Stimulated activated CD8-positive, alpha-beta memory T cell treated with anti-CD3 and anti-CD28 coated beads, Interleukin-4, amount 100 ng/mL, for 1 hour (primary cell): Measurements from ENCODE around the gene SPAG16.
"Not testable (repeated sequence)": the region's sequence is repeated elsewhere in the genome, so short reads cannot be mapped to it uniquely, and the experiment has no call there.

Source experiments
- DNase-seq, 2 donors: peaks; one replicate each; pipeline ENCODE4 v3.0.0-alpha.2; 2020; ENCODE audit warnings: low read depth in 2 of 2, low spot score in 1 of 2

The SPAG16 gene

DNA sequence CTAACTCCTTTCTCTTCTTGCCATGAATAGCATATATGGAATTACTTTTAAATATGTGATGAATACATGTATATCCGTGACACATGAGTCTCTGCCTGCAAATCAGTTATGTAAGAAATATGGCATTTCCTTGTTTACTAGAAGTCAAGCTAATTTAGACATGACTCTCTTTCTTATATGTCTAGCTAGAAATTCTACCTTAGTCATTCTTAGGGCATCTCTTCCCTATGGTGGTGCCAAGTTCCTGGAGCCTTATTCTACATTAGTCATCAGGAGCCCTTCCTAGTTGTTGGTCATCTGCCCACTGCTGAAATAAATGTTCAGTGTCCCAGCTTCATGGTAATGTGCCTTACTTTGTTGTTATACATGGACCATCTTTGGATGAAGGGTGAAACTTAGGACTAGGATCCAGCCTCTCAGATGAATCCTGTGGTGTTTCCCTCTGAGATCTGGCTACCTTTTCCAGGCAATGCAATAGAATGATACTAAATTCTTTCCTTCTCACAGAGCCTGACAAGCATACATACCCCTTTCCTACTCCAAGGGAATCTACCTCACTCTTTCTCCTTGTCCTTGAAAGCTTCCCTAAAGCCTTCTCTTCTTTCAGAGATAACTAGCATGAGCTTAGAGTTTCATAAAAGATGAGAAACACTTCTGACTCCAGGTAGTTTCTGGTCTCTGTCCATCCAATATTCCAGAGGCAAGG lies 711.3 kb downstream of the SPAG16 start:
- no peak for DNase-seq

DNA sequence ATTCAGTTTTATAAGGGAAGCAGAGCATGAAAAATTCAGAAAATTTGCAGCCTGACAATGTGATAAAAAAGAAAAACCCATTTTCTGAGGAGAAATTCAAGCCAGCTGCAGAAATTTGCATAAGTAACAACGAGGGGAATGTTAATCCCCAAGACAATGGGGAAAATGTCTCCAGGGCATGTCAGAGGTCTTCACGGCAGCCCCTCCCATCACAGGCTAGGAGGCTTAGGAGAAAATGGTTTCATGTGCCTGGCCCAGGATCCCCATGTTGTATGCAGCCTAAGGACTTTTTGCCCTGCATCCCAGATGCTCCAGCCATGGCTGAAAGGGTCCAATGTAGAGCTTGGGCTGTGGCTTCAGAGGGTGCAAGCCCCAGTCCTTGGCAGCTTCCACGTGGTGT lies 714.7 kb downstream of the SPAG16 start:
- DNase-seq, result not testable (repeated sequence)

DNA sequence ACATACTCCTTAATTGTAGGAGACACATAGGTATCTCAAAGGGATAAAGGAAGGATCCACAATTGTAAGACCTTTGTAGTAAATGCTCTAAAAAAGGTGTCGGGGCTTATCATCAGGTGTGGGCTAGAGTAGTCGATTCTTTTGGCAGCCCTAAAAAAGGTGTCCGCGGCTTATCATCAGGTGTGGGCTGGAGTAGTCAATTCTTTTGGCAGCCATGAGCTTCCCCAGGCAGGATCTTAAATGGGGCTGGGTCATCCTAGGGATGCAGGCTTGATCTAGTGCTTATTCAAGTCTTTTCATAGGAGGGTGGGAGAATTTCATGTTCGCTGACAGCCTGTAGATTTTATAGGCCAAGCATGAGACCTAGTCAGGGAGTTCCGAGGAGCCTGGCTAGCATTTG lies 720.2 kb downstream of the SPAG16 start:
- no peak for DNase-seq

DNA sequence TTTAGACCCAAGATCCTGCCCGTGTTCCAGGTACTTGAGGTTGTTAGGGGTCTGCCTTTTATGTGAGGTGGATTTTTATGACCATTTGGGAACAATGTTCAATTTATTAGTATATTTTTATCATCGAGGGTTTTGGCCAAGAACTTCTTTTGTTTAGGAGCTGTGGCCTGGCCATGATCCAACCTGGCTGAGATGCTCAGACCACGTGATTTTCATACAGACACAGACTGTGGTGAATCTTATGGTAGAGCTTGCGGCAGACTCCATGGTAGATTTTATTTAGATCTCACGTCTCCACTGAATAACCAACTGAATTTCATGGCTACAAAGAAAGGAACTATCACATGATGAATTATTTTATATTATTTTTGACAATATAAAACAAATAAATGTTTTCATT lies 721.1 kb downstream of the SPAG16 start:
- no peak for DNase-seq

- DNase-seq, result no peak
Measured at GRCh38 chr2:214006601-214007000, 722.3 kb downstream of the SPAG16 start.

DNA sequence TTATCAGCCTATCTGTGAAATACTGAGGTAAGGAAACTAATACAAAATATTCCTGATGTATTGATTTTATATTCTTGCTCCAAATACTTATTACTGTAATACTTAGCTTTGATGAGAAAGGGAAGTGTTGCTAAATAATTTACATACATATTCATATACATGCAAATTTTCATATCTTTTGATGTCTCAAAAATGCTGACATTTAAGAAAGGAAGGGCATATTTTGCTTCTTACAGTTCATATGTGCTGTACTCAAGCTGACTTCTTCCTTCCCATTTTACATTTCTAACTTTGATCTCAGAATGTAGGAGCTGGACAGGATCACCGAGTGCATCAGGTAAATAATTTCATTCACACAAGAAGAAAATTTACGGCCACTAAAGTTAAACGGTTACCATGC lies 727.4 kb downstream of the SPAG16 start:
- no peak for DNase-seq

DNA sequence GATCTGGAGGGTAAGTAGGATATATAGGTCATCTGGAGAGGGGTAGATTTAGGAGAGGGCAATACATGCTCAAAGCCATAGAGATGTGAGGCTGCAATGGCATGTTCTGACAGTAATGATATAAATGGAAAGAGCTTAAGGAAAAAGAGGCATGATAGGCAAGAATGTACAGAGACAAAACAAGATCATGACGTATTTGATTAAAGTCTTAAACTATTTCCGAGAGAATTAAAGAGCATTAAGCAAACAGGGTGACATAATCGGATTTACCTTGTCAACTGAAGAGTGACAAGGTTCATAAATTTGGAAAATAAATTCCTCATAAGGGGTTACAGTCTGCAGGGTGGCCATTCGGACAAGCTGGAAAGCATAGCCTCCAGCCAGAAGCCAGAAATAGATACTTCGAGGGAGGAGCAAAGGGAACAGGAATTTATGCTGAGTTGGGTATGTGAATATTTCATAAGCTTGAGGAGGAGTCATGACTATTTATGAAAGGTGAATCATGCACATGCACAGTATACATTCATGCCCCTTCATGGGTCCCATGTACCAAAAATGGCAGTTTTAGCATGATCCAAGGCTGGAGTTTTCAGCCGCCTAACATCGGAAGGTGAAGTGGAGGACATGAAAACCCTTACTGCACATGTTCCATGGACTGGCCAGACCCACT lies 730.4 kb downstream of the SPAG16 start:
- DNase-seq, result no peak

DNA sequence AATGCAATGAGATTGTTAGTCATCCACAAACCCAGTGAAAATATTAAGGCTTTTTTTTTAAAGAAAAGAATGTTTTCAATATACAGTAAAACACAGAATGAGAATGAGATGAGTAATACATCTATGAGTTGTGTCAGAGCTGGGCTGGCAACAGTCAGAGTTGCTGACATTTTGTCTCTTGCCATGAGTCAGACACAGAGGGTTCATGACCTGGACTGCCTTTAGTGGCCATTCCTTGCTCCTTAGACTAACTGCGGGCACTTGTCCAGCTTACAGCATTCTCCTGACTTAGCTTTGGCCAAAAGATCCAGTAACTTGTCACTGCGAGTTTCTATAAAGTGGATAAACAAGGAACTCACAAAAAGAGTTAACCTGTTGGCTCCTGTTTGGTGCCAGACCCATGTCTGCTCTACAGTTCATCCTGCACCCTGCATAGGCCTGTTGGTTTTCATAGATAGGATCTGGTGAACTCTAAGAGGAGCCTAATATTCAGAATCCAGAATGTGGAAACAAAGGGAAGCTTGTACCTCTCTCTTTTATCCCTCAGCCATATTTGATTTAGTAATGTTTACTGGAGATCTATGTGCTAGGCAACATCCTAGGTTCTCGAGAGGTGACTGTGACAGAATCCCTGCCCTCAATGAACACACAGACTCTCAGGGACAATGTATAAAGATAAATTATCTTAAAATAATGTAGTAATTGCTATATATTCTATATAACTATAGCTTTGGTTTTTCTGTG lies 735.1 kb downstream of the SPAG16 start:
- no peak for DNase-seq

DNA sequence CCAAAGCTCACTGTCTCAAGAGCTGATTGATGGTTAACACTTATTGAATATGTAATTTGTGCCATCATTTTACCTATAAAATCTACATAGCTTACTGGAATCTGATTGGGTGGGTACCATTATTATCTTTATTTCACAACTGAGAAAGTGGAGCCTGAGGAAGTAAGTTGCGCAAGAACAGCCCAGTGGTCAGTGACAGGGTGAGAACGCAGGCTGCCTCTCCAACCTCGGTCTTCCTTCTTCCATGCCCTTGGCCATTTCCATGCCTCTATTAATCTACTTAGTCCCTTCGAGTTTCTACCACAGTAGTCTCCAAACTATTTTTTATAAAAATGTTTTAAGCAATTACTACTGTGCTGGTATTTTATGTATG lies 735.7 kb downstream of the SPAG16 start:
- no peak for DNase-seq

DNA sequence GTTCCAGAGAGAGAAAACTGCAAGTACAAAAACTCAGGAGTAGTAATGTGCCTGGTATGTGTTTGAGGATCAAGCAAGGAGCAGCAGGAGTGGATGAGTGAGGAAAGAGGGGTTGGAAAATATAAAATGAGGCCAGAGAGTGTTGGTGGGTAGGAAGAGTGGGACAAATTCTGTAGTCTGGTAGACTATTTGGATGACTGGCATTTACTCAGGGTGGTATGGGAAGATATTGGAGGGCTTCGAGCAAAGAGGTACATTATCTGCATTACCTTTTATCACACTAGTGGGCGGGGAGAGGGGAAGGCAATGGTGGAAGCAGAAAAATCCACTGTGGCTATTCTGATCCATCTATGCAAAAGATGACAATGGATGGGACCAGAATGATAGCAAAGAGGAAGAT lies 744.9 kb downstream of the SPAG16 start:
- no peak for DNase-seq

- DNase-seq, result no peak
Measured at GRCh38 chr2:214031566-214031965, 747.3 kb downstream of the SPAG16 start.

DNA sequence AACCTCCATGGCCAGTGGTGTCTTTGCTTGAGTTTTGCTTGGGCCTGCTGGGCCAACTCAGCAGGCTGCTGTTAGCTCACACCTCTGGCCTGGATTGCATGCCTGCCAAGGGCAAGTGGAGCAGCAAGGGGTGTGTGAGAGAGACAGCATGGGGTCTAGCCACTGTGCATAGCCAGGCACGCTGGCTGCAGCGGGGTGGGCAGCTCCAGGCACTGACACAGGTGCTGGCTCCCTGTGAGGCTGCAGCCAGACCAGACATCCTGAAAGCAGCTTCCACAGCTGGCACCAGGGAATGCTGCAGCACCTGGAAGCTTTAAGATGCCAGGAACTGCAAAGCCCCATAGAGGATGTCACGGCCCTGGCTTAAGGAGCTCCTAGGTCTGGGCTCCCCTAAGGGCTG lies 750.2 kb downstream of the SPAG16 start:
- DNase-seq, result no peak

GRCh38 chr2:214035091-214035852 lies 751.0 kb downstream of the SPAG16 start:
- DNase-seq, result no peak

- no peak for DNase-seq
Measured at GRCh38 chr2:214035921-214036320, 751.7 kb downstream of the SPAG16 start.

- no peak for DNase-seq
Measured at GRCh38 chr2:214038186-214038585, 753.9 kb downstream of the SPAG16 start.

DNA sequence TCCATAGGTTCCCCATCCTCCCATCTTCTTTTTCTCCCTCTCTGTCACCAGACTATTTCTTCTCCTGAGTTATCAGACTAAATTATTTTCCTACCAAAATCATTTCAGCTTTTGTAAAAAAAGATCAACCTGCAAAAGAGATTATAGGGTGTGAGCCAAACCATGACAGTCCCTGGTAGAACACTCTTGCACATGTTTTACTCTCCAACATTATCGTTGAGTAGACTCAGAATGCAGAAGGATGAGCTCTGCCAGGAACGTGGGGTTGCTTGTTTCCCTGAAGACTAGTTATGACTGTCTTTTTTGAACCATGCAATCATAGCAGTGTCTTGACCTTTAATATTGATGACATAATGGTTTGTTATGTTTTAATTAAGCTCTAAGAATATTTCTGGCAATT lies 766.5 kb downstream of the SPAG16 start:
- no peak for DNase-seq

GRCh38 chr2:214051585-214051984 lies 767.3 kb downstream of the SPAG16 start:
- DNase-seq, result no peak

- DNase-seq, result no peak
Measured at GRCh38 chr2:214052235-214052634, 768.0 kb downstream of the SPAG16 start.

- DNase-seq, result no peak
Measured at GRCh38 chr2:214057986-214058385, 773.7 kb downstream of the SPAG16 start.

GRCh38 chr2:214062279-214062678 lies 778.0 kb downstream of the SPAG16 start:
- not testable (repeated sequence) for DNase-seq

DNA sequence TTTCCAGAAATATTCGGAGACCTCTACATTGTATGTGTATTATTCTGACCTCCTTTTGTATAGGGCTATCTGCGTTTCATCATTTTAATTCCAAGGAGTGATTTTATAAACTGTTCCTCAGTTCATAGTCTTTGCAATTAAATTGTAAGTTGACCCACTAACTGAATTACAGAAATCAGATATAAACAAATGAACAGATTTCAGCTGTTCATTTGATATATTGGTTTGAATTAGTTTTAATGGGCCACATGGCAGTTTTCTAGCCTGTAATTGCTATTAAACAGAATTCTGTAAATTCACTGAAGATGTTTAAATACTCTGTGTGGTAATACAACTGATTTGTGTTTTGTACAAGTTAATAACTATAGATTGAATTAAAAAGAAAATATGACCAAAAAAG lies 780.2 kb downstream of the SPAG16 start:
- DNase-seq, result no peak

DNA sequence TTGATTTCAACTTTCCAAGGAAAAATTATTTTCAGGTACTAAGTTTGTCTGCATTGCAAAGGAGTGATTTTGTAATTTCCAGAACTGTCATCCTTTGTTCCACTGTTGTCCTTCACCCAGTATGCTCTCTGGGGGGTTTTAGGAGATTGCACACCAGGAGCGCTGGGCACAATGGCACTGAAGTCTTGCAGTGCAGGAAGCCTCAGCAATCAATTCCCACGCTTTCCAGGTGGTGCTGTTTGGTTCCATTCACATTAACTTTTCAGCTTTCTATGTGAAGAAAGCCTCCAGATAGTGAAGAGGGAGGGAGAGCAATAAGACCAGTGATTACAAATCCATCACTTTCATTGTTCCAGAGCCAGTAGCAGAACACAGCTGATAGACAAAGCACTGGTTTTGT lies 782.6 kb downstream of the SPAG16 start:
- no peak for DNase-seq
